Activated gamma-delta T cell (primary cell): ENCODE measurements around the gene BRIP1.
"Not testable (repeated sequence)": the region's sequence is repeated elsewhere in the genome, so short reads cannot be mapped to it uniquely, and the experiment has no call there.

ENCODE experiments used
- DNase-seq: peaks from one replicate; lab custom pipeline; 2025; lab: John Stamatoyannopoulos, UW

BRIP1 gene

DNA sequence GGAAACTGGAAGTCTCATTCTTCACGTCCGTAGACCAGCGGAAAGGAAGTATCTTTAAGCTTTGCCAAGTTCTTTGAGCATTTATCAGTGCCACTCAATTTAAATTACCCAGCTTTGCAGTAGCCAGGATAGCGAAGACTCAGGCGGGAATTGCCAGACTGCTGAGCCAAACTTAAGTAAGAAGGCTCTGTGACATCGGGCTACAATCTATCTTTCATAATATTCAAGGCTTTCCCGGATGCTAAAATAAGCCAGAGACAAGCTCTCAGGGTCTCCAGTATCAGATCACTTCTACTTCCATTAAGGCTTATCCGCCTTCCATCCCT lies 436 bp upstream of the BRIP1 start:
- no peak for DNase-seq

DNA sequence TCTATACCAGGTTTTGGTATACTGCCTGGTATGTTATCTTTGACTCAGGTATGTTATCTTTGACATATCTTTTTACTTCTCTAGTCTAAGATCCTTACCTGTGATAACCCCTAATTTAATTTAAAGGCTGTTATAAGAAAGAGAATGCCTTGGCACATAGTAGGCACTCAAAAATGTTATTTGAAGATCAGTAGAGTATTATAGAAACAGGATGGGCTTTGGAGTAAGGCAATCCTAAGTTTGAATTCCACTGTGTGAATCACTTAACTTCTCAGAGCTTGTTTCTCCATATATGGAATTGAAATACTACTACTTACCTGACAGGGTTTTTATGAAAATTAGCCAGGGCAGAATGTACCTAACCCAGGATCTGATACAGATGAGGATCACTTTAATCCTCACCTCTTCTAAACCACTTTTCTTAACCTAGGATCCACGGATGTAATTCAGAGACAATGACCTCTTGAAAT lies 1.2 kb downstream of the BRIP1 start:
- no peak for DNase-seq

DNA sequence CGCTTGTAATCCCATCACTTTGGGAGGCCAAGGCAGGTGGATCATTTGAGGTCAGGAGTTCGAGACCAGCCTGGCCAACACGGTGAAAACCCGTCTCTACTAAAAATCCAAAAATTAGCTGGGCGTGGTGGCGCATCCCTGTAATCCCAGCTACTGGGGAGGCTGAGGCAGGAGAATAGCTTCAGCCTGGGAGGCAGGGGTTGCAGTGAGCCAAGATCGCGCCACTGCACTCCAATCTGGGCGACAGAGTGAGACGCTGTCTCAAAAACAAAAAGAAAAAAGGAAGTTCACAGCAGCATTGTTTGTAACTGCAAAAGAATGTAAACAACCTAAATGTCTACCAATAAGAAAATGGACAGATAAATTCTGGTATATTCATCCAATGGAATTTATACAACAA lies 2.9 kb downstream of the BRIP1 start:
- not testable (repeated sequence) for DNase-seq

DNA sequence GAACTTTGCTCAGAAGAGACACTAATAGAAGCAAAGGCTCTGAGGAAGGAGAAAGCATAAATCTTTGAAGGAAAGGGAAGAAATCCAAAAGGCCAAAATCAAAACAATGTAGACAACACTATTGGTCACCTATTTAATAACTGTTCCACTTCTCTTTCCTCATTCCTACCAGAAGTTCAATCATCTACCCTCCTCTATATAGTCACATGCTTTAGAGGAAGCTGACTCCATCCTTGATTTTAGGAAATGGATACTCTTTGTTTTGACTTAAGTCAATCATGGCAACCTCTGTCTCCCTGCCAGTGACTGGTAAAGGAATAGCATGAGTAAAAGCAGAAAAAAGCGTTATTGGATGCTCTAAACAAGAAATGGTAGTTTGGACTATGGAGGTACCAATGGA lies 7.3 kb downstream of the BRIP1 start:
- no peak for DNase-seq

DNA sequence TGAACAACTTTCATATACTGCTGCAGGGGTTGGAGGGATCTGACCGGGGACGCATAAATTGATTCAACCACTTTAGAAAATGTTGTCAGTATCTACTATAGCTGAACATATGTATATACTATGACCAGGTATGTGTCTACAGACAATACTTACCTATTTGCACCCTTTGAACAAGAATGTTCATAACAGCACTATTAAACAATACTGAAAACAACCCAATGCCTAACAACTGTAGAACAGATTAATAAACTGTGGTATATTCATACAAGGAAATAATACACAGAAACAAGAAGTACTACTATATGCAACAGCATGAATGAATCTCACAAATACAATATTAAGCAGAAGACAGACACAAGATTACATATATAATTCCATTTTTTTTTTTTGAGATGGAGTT lies 10.5 kb downstream of the BRIP1 start:
- DNase-seq = no peak

DNA sequence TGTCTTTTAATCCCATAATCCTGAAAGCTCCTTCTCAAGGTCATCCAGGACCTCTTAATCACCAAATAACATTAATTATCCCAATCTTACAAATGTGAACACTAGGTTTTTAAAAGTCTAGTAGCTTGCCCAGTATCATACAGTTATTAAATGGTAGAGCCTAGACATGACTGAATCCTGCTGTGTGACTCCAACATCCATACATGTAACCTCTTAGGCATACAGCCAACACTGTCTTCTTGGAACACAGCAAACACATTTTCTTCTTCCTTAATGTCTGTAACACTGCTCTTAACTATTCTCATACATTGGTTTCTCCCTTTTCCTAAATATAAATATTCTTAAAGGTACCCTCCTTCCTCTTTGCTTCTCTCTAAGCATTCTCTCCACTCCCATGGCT lies 13.7 kb downstream of the BRIP1 start:
- no peak for DNase-seq

DNA sequence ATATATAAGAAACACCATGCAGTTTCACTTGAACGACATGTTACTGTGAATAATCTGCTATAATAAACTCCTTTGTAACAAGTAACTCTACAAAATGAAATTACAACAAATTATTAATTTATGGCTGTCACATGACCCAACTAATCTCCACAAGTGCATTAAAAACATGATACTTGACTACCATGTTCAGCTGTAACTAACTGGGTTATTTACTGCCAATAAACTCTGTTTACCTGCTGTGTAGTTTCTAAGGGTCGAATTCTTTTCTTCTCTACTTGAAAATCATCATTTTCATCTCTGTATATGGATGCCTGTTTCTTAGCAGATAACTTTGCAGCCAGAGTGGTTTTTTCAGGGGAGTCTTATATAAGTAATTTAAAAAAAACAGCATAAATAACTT lies 14.4 kb downstream of the BRIP1 start:
- no peak for DNase-seq

DNA sequence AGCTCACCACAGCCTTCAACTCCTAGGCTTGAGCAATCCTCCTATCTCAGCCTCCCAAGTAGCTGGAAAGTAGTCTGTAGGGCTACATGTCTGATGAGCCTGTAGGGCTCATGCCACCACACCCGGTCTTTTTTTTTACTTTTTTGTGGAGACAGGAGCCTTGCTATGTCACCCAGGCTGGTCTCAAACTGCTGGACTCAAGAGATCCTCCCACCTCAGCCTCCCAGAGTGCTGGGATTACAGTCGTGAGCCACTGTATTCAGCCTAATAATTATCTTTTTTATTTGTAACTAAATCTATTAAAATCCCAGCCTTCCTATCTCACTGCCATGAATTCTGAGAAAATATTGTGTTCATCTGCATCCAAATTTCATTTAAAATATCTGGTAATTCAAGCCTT lies 15.1 kb downstream of the BRIP1 start:
- DNase-seq = no peak

DNA sequence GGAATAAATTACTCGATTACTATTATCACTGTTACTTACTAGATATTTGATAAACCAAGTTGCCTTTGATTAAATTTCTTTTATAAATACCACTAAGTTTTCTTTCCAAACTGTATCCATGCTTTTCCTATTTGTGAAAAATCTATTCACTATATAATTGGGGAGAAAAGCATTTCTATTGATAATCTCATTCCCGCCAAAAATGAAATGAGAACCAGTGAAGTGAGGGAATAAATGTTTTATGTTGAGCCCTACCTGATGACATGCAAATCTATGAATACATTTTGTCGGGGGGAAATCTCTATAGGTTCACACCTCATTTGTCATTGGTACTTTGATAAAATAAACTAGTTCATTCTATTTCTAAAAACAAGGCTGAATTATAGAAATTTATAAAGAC lies 15.7 kb downstream of the BRIP1 start:
- no peak for DNase-seq

DNA sequence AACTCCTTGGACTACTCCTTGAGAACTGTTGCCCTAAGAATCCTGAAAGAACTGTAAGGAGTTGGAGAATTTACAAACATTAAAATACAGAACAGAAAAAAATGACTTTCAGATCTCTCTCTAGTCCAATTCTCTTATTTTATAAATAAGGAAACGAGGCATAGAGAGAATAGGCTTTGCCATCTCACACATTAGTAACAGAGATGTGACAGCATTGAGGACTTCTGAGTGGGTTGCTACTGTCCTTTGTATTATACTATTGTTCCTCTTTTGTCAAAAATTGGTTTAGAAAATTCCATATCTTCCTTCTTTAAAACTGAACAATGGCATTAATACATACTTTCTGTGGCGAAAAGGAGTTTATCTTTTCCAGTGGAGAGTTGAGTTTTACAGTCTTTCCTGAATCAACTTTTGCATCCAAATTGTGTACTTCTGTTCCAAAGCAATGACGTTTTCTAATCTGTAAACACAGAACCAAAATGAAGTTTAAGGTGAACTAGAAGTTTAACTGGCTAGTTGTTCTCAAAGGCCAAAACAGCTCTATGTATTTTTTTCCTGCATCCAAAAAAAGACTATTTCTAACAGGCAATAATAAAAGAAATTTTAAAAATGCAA lies 16.5 kb downstream of the BRIP1 start:
- DNase-seq = no peak

DNA sequence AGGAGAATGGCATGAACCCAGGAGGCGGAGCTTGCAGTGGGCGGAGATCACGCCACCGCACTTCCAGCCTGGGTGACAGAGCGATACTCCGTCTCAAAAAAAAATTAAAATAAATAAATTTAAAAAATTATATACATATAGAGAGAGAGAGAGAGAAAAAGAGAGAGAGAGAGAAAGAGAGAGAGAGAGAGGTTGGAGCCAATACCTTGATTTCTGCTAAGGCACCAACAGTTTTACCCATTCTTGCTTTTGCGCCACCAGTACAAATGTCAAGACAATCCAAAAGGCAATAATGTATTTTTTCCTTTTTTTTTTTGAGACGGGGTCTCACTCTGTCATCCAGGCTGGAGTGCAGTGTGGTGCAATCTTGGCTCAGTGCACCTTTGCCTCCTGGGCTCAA lies 17.2 kb downstream of the BRIP1 start:
- no peak for DNase-seq

DNA sequence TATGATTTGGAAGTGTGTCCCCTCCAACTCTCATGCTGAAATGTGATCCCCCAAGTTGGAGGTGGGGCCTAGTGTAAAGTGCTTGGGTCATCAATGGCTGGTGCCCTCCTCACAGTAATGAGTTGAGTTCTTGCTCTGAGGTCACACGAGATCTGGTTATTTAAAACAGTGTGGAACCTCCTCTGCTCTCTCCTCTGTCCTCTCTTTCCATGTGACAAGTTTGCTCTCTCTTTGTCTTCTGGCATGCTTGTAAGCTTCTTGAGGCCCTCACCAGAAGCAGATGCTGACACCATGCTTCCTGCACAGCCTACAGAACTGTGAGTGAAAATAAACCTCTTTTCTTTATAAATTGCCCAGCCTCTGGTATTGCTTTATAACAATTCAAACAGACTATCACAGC lies 19.9 kb downstream of the BRIP1 start:
- no peak for DNase-seq

DNA sequence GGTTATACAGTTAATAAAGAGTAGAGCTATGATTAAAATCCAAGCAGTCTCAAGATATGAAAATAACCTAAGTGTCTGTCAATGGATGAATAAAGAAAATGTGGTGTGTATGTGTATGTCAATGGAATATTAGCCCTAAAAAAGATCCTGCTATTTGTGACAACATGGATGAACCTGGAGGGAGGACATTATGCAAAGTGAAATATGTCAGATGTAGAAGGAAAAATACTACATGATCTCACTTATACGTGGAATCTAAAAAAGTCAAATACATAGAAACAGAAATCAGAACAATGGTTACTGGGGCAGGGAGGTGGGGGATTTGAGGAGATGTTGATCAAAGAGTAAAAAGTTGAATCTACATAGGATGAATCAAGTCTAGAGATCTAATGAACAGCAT lies 20.4 kb downstream of the BRIP1 start:
- no peak for DNase-seq

DNA sequence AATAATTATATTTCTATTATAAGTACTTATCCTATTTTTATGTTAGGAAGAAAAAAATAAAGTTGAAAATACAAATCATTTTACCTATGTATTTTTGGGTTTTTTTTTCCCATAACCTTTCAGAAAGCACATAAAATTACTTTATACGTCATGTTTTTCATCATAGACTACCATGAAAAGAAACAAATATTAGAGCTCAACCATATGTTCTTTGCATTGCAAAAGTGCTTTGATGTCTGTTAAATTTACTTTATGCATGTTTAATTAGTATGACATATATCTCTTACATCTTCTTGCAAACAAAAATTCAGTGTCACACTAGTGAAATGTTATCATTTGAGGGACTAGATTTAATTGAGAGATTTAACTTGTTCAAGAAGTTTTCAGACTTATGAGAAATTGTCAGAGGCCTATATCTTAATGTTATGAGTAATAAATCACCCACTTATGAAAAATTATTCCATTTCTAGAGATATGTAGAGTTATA lies 24.0 kb downstream of the BRIP1 start:
- DNase-seq = no peak

DNA sequence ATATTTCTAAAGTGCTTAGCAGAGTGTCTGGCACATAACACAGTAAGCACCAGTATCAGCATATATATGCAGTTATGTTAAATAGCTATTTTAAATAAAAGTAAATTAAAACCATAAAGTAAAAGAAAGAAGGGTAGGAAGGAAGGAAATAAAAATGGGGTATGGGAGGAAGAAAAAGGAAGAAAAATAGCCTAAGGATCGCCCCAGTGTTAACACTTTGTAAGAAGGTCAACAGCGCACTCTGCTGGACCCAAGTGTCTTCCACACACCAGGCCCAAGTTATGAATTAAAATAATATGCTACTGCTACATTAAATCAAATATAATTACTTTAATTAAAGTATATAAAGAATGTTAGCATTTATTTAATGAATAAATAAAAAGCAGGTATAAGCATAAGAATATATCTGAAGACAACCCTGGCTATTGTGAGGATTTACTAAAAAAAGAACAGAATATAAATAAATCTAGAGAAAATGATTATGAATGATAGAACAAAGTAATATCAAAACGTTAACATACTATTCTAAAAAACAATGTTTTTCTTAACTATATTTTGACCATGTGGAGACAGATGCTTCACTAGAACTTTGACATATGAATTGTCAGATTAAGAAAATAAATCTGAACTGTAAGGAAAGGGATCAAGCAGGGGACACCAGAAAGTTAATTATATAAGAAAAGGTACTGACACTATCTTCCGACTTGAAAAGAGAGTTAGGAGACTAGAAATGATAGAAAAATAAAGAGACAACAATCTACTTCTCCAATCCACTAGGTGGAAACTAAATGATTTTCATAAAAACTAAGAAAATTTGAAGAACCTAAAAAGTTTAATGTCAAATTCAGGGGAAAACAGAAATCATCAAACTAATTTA lies 25.9 kb downstream of the BRIP1 start:
- no peak for DNase-seq

DNA sequence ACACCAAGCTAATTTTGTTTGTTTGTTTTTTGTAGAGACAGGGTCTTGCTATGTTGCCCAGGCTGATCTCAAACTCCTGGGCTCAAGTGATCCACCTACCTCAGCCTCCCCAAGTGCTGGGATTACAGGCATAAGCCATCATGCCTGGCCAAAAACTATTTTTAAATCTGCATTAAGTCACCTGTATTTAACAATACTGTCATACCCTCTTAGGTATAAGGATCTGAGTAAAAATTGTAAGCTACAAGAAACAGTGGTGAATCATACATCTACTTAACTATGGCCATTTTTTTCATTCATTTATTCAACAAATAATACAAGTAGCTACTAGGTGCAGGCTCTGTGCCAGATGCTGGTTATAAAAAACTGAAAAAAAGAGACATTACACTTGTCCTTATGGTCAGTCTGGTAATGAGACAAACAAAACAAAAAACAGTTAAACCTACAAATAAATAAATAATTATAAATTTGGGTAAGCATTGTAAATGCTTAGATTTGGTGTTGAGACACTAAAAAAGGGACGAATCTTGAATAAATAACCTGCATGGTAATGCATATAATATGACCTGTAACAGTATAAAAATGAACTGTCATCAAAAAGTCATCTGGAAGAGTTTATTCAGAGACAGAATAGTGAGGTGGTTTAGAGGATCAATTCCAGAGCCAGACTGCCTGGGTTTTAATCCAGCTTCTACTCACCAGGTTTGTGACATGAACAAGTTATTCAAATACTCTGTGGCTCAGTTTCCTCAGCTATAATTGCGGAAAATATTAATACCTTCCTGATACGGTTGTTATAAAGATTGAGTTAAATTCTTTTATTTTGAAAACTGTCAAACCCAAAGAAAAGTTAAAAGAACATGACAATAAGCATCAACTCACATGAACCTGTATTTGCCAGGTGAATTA lies 26.8 kb downstream of the BRIP1 start:
- no peak for DNase-seq

DNA sequence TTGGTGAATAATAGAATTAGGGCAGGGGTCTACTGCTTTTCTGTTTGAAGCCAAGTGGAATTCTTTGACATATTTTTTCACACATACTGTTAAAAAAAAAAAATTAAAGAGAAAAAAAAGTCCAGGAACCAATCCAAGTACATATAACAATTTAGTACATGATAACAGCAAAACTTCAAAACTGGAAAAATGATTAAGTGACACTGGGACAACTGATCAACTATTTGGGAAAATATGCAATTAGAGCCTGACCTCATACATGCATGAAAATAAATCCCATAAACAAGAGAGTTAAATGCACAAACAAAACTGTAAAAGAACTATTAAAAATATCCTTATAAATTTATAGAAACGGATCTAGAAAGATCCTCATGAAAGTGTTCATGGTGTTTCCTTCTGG lies 27.7 kb downstream of the BRIP1 start:
- DNase-seq = no peak

DNA sequence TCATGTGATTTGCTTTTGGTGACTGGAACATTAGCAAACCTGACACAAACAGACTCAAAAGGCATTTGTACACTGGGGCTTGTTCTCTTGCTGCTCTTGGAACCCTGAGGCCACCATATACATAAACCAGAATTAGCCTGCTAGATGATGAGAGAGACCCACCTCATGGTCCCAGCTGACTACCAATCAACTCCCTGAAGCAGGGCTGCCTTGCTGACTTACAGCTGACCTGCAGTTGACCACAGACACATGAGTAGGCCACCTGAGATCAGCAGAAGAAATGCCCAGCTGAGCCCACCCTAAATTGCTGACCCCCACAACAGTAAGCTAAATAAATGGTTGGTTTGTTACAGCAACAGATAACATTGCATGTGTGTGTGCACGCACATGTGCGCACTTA lies 28.7 kb downstream of the BRIP1 start:
- no peak for DNase-seq

DNA sequence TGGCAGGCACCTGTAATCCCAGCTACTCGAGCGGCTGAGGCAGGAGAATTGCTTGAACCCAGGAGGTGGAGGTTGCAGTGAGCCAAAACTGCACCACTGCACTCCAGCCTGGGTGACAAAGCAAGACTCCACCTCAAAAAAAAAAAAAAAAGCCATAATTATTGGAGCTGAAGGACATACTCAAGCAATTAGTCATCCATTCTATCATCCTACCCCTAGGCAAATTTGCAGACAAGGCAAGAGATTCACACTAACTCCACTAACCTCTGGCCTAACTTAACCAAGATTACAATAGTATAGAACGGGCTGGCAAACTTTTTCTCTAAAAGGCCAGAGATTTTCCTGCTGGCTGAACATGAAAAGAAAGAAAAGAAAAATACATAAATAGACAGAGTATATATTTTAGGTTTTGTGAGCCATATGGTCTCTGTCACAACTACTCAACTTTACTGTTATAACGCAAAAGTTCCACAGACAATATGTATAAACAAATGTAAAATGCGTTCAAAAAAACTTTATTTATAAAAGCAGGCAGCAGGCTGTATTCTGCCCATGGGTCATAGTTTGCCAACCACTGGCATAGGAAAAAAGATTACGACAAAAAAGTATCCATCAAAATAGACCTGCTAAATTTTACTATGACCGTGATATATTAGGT lies 29.7 kb downstream of the BRIP1 start:
- DNase-seq = no peak

DNA sequence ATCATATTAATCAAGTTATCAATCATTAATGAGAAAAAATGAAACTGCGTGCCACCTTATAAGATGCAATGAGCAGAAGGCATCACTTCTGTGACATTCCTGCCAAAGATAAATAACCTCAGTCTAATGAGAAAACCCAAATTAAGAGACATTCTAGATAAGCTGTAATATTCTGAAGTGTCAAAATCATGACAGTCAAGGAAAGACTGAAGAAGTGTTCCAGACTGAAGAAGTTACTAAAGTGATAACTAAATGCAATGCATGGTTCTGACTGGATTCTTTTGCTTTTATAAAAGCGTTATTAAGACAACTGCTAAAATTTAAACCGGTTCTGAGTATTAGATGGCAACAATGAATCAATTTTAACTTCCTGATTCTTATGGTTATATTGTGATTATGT lies 30.9 kb downstream of the BRIP1 start:
- no peak for DNase-seq

DNA sequence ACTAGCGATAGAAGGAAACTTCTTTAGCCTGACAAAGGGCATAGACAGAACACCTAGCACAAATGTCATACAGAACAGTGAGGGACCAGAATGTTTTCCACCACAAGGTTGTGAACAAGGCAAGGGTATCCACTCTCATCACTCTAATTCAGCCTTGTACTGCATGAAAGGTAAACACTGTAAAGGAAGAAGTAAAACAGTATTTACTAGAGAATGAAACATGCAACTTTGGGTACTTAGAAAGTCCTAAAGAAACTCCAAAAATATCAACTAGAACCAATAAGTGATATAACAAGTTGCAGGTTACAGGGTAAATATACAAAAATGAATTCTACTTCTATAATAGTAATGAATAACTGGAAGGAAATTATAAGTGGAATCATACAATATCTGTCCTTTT lies 32.2 kb downstream of the BRIP1 start:
- no peak for DNase-seq

DNA sequence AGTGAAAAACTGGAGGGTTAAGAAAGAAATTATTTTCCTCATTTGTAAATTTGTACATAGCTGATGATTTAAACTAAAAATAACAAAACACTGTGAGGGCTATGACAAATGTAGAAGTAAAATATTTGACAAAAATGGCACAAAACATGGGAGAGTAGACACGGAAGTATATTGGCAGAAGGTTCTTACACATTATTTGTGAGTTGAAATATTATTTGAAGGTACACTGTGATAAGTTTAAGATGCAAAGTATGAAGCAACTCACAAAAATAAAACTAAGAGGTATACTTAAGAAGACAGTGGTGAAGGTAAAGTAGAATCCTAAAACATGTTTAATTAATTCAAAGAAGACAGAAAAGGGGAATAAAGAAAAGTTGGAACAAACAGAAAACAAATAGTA lies 34.6 kb downstream of the BRIP1 start:
- no peak for DNase-seq
